Neural progenitor cell (in vitro differentiated cells): ENCODE measurements around the gene FOLR2. TPM values are rescaled to one million over a fixed set of nuclear protein-coding genes. Genes with fewer than 3 reads are reported as not detected.
"Not testable (repeated sequence)": the region's sequence is repeated elsewhere in the genome, so short reads cannot be mapped to it uniquely, and the experiment has no call there.

Experiments used
- DNase-seq: peaks from one replicate; pipeline ENCODE4 v3.0.0-alpha.2; 2016; ENCODE audit warnings: low spot score
- H2AFZ ChIP-seq: fragments of 200-600 bp; sonication (generic); replicated peaks from 2 replicates; pipeline ENCODE4 v1.6.1; 2016; ENCODE audit warnings: antibody characterized with exemption
- H3F3A ChIP-seq: fragments of 200-600 bp; sonication (generic); 2 replicates; pipeline ENCODE4 v1.6.1; 2016; ENCODE audit warnings: antibody characterized with exemption, low read depth
- H3K27ac ChIP-seq: fragments of 200-600 bp; sonication (generic); 2 replicates; pipeline ENCODE4 v1.5.1; 2016; ENCODE audit warnings: mild to moderate bottlenecking
- H3K27me3 ChIP-seq: fragments of 200-600 bp; sonication (generic); 2 replicates; pipeline ENCODE4 v1.6.1; 2016; ENCODE audit warnings: mild to moderate bottlenecking, moderate library complexity
- H3K36me3 ChIP-seq: fragments of 200-600 bp; sonication (generic); 2 replicates; pipeline ENCODE4 v1.5.1; 2016
- H3K4me1 ChIP-seq: fragments of 200-600 bp; sonication (generic); 2 replicates; pipeline ENCODE4 v1.6.1; 2016; ENCODE audit warnings: mixed run types
- H3K4me2 ChIP-seq: fragments of 200-600 bp; sonication (generic); 2 replicates; pipeline ENCODE4 v1.6.1; 2016
- H3K4me3 ChIP-seq: fragments of 200-600 bp; sonication (generic); 2 replicates; pipeline ENCODE4 v1.5.1; 2016
- H3K79me2 ChIP-seq: fragments of 200-600 bp; sonication (generic); 2 replicates; pipeline ENCODE4 v1.6.1; 2016; ENCODE audit warnings: low read depth
- H3K9ac ChIP-seq: fragments of 200-600 bp; sonication (generic); 2 replicates; pipeline ENCODE4 v1.6.1; 2016
- H3K9me3 ChIP-seq: fragments of 200-600 bp; sonication (generic); 2 replicates; pipeline ENCODE4 v1.5.1; 2016; ENCODE audit warnings: low read depth
- H4K20me1 ChIP-seq: fragments of 200-600 bp; sonication (generic); 2 replicates; pipeline ENCODE4 v1.6.1; 2016; ENCODE audit warnings: low read depth
- H3K27ac Mint-ChIP-seq: 3 replicates; pipeline ENCODE4 v1.8.0; 2021; ENCODE audit warnings: mixed read lengths
- H3K27me3 Mint-ChIP-seq: 2 replicates; pipeline ENCODE4 v1.8.0; 2022; ENCODE audit warnings: low read depth, mild to moderate bottlenecking, inconsistent platforms, moderate library complexity, mixed read lengths; ENCODE audit not compliant: insufficient read depth
- H3K36me3 Mint-ChIP-seq: 3 replicates; pipeline ENCODE4 v1.8.0; 2021; ENCODE audit warnings: mixed read lengths
- H3K4me1 Mint-ChIP-seq: 3 replicates; pipeline ENCODE4 v1.8.0; 2021; ENCODE audit warnings: mixed read lengths
- H3K4me3 Mint-ChIP-seq: 3 replicates; pipeline ENCODE4 v1.8.0; 2021; ENCODE audit warnings: mild to moderate bottlenecking, moderate library complexity, mixed read lengths
- H3K9me3 Mint-ChIP-seq: 3 replicates; pipeline ENCODE4 v1.8.0; 2020; ENCODE audit warnings: mixed read lengths
- EZH2 ChIP-seq: fragments of 200-600 bp; sonication (generic); IDR thresholded peaks from 2 replicates; pipeline ENCODE4 v1.6.1; 2017; ENCODE audit warnings: antibody characterized with exemption, mild to moderate bottlenecking, moderate library complexity
- EZH2phosphoT487 ChIP-seq: fragments of 200-600 bp; sonication (generic); IDR thresholded peaks from 2 replicates; pipeline ENCODE4 v1.6.1; 2017; ENCODE audit warnings: antibody characterized with exemption
- total RNA-seq: library from RNA; depleted of rRNA; stranded (reverse); fragments of >200 nt; gene quantifications from 2 replicates; pipeline ENCODE4 v1.2.3, GENCODE V29; 2015; ENCODE audit warnings: low replicate concordance
- TF ChIP-seq, protein P1 (sequence below): fragments of 200-600 bp; sonication (generic); IDR thresholded peaks from 2 replicates; pipeline ENCODE4 v1.5.1; 2017; ENCODE audit warnings: antibody characterized with exemption, mild to moderate bottlenecking

FOLR2 gene
- total RNA-seq, 1 donor from 2014 or later = not detected

GRCh38 chr11:72260574-72260973, 44.0 kb downstream of the FOLR2 start:
- no peaks in the 10 kb centered on the region for H3K79me2 ChIP-seq
- no peak overlapping the region for H3K9ac ChIP-seq
- no peak for DNase-seq
- no peaks in the 10 kb centered on the region for H3K4me1 ChIP-seq
- no peak overlapping the region for H3K4me2 ChIP-seq
- H3K36me3 ChIP-seq = no peaks in the 10 kb centered on the region
- H3F3A ChIP-seq = no peaks in the 10 kb centered on the region
- no peak overlapping the region for H3K27ac ChIP-seq
- H3K9me3 ChIP-seq = no peaks in the 10 kb centered on the region
- H4K20me1 ChIP-seq = no peaks in the 10 kb centered on the region
- no peak overlapping the region for H3K4me3 Mint-ChIP-seq
- no peak overlapping the region for H2AFZ ChIP-seq
- no peak overlapping the region for H3K4me3 ChIP-seq
- no peaks in the 10 kb centered on the region for H3K27me3 ChIP-seq
- no peak for TF ChIP-seq EZH2
- TF ChIP-seq, protein P1, sequence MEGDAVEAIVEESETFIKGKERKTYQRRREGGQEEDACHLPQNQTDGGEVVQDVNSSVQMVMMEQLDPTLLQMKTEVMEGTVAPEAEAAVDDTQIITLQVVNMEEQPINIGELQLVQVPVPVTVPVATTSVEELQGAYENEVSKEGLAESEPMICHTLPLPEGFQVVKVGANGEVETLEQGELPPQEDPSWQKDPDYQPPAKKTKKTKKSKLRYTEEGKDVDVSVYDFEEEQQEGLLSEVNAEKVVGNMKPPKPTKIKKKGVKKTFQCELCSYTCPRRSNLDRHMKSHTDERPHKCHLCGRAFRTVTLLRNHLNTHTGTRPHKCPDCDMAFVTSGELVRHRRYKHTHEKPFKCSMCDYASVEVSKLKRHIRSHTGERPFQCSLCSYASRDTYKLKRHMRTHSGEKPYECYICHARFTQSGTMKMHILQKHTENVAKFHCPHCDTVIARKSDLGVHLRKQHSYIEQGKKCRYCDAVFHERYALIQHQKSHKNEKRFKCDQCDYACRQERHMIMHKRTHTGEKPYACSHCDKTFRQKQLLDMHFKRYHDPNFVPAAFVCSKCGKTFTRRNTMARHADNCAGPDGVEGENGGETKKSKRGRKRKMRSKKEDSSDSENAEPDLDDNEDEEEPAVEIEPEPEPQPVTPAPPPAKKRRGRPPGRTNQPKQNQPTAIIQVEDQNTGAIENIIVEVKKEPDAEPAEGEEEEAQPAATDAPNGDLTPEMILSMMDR = no peak
- TF ChIP-seq EZH2phosphoT487 = no peak
- no peaks in the 10 kb centered on the region for H3K27me3 Mint-ChIP-seq
- H3K36me3 Mint-ChIP-seq = no peaks in the 10 kb centered on the region
- H3K27ac Mint-ChIP-seq = no peak overlapping the region
- H3K9me3 Mint-ChIP-seq = no peaks in the 10 kb centered on the region
- H3K4me1 Mint-ChIP-seq = no peaks in the 10 kb centered on the region

GRCh38 chr11:72263361-72263760, 46.8 kb downstream of the FOLR2 start:
- no peaks in the 10 kb centered on the region for H3K36me3 ChIP-seq
- H3K4me2 ChIP-seq = no peak overlapping the region
- Mint-ChIP-seq H3K4me1 (no peaks in the 10 kb centered on the region), H3K9me3 (no peaks in the 10 kb centered on the region), H3K27ac (no peak overlapping the region), H3K4me3 (no peak overlapping the region), H3K27me3 (no peaks in the 10 kb centered on the region), H3K36me3 (no peaks in the 10 kb centered on the region)
- peaks cover 10% of the 10 kb centered on the region for H3F3A ChIP-seq
- DNase-seq = no peak
- H3K79me2 ChIP-seq = no peaks in the 10 kb centered on the region
- no peaks in the 10 kb centered on the region for H3K4me1 ChIP-seq
- no peak for TF ChIP-seq EZH2phosphoT487
- no peak overlapping the region for H3K9ac ChIP-seq
- H3K27ac ChIP-seq = no peak overlapping the region
- H2AFZ ChIP-seq = no peak overlapping the region
- no peaks in the 10 kb centered on the region for H3K9me3 ChIP-seq
- no peaks in the 10 kb centered on the region for H3K27me3 ChIP-seq
- no peak overlapping the region for H3K4me3 ChIP-seq
- no peaks in the 10 kb centered on the region for H4K20me1 ChIP-seq

DNA sequence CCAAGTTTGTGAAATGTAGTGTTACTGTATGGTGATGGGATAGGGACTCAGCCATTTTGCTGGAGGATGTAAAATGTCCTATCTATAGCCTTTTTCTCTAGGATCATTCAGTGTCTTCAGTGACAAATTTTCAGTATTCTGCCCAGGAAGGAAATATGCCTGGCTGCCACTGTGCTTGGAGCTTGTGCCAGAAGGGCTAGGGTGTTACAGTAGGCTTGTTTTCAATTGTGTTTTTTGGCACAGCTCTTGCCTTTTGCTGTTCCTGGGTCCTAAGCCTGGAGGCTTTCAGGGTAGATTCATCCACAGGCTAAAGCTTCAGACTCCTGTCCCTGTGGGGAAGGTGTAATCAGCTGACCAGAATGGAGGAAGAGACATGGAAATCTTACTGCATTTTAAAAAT, 49.4 kb downstream of the FOLR2 start:
- peaks cover 5% of the 10 kb centered on the region for H3K27me3 Mint-ChIP-seq
- no peak overlapping the region for H2AFZ ChIP-seq

GRCh38 chr11:72266960-72267359, 50.4 kb downstream of the FOLR2 start:
- H3K27me3 Mint-ChIP-seq, H3K36me3 ChIP-seq, H3K4me2 ChIP-seq, H3K27ac ChIP-seq, H3K4me1 Mint-ChIP-seq, H3K79me2 ChIP-seq, H4K20me1 ChIP-seq, H3K4me3 Mint-ChIP-seq, H3K4me3 ChIP-seq, H3K9ac ChIP-seq, H3K9me3 ChIP-seq, DNase-seq, H2AFZ ChIP-seq, H3K4me1 ChIP-seq, H3K27me3 ChIP-seq, H3K36me3 Mint-ChIP-seq, H3K27ac Mint-ChIP-seq, H3K9me3 Mint-ChIP-seq: not testable (repeated sequence)
- peaks cover 13% of the 10 kb centered on the region for H3F3A ChIP-seq

More for the DNA sequence above, 49.4 kb downstream of the FOLR2 start:
- no peaks in the 10 kb centered on the region for H3K9me3 ChIP-seq
- no peak overlapping the region for H3K4me2 ChIP-seq
- H3K27me3 ChIP-seq = no peaks in the 10 kb centered on the region
- no peaks in the 10 kb centered on the region for H3K79me2 ChIP-seq
- H4K20me1 ChIP-seq = no peaks in the 10 kb centered on the region
- H3K4me3 ChIP-seq = no peak overlapping the region
- H3K36me3 ChIP-seq = no peaks in the 10 kb centered on the region
- no peak overlapping the region for H3K4me3 Mint-ChIP-seq
- TF ChIP-seq, protein P1 = no peak
- TF ChIP-seq EZH2phosphoT487 (no peak), EZH2 (no peak)
- no peaks in the 10 kb centered on the region for H3K4me1 Mint-ChIP-seq
- H3K4me1 ChIP-seq = no peaks in the 10 kb centered on the region
- H3F3A ChIP-seq = peaks cover 13% of the 10 kb centered on the region
- no peak overlapping the region for H3K27ac ChIP-seq
- H3K9ac ChIP-seq = no peak overlapping the region
- no peaks in the 10 kb centered on the region for H3K36me3 Mint-ChIP-seq
- no peak for DNase-seq
- no peaks in the 10 kb centered on the region for H3K9me3 Mint-ChIP-seq
- no peak overlapping the region for H3K27ac Mint-ChIP-seq
